ENCODE data around the gene CEP70.
"Not testable (repeated sequence)": the region's sequence is repeated elsewhere in the genome, so short reads cannot be mapped to it uniquely, and the experiment has no call there.

The CEP70 gene

DNA sequence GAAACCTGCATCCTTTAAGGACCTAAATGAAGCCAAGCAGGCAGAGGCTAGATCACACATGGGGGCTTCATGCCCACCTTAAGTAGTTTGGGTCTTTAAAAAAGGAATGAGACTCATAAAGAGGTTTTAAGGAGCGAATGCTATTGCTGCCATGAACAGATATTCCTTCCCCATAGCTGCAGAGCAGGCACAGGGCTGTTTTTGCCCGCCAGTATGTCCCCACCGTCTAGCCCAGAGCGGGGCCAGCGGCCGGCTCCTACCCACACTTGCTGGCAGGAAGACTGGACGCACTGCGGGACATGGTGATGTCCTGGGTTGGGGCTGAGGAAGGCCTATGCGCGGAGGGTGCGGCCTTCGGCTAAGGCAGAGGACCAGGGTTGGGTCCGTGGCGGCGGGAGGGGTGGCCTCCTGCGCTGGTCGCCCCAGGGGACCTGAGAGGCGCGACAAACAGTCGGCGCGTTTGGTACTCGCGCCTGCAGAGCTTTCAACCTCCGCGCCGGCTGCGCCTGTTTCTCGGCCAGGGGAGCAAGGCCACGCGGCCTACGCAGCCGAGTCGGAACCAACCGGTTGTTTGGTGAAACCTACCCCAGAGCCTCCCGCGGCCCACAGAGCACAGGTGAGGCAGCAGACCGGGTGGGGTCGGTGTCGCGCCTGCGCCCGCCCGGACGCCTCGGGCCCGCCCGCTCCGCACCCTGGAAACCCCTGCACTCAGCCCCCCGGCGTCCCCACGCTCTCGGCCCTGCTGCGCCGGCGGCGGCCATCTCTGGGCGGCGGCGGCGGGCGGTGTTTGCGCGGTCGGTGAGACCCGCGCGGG, 14.5 kb upstream of the CEP70 start, which contains the start of gene FAIM:
Gene FAIM (plus strand): TSS at position 450 of the 814 bp plus-strand sequence. CDS start 10,956 bp downstream, outside the sequence.
- Histone ChIP-seq H3K27ac (peak within 1 kb of the TSS; percentile 95 to 98), H3K4me3 (peak within 1 kb of the TSS; percentile 77 to 84), H3K4me1 (peaks cover 0 to 14% (median 6%) of the 10 kb centered on the region in 4 donors), H3K9me3 (no peaks in the 10 kb centered on the region), H3K36me3 (no peaks in the 10 kb centered on the region), H3K27me3 (no peaks in the 10 kb centered on the region)
- no peak for TF ChIP-seq CTCF (IDR thresholded peaks at IDR 0.05)
- intact Hi-C loops (cut with DNase I; ENCODE audit: low total_unique reads), result loop anchor here (10.0 kb wide), 1 partner anchor 86 kb away; no protein-coding TSS in a partner anchor
- DNase-seq, result peak; percentile 61 to 86

GRCh38 chr3:138604106-138604595, 10.1 kb upstream of the CEP70 start:
- intact Hi-C loops (cut with DNase I; ENCODE audit: low total_unique reads), result loop anchor here (10.0 kb wide), 1 partner anchor 91 kb away; no protein-coding TSS in a partner anchor
- H3K27ac ChIP-seq, result not testable (repeated sequence)
- H3K4me1 ChIP-seq, result peaks cover 0 to 17% (median 6%) of the 10 kb centered on the region in 4 donors

GRCh38 chr3:138601661-138602060, 7.6 kb upstream of the CEP70 start:
- H3K27ac ChIP-seq, DNase-seq, H3K36me3 ChIP-seq, H3K9me3 ChIP-seq, H3K4me3 ChIP-seq, H3K27me3 ChIP-seq: not testable (repeated sequence)
- H3K4me1 ChIP-seq, result peaks cover 0 to 10% (median 3%) of the 10 kb centered on the region in 4 donors
- intact Hi-C loops (cut with DNase I; ENCODE audit: low total_unique reads), result loop anchor here (10.0 kb wide), 1 partner anchor 93 kb away; no protein-coding TSS in a partner anchor

More at GRCh38 chr3:138604106-138604595, 10.1 kb upstream of the CEP70 start:
- not testable (repeated sequence) for H3K36me3 ChIP-seq, DNase-seq, H3K4me3 ChIP-seq, H3K9me3 ChIP-seq, H3K27me3 ChIP-seq

- Histone ChIP-seq H3K27ac (no peak overlapping the region), H3K27me3 (no peaks in the 10 kb centered on the region), H3K4me1 (peaks cover 0 to 10% (median 3%) of the 10 kb centered on the region in 4 donors), H3K4me3 (no peak overlapping the region), H3K9me3 (no peaks in the 10 kb centered on the region), H3K36me3 (no peaks in the 10 kb centered on the region)
- peak in 1 of 2 donors; percentile 70 for DNase-seq
- no peak for TF ChIP-seq CTCF (IDR thresholded peaks at IDR 0.05)
- intact Hi-C loops (cut with DNase I; ENCODE audit: low total_unique reads), result loop anchor here (10.0 kb wide), 1 partner anchor 95 kb away; no protein-coding TSS in a partner anchor
Measured at GRCh38 chr3:138600100-138600745, 6.2 kb upstream of the CEP70 start.

- no peak for DNase-seq
- H3K9me3 ChIP-seq, result no peaks in the 10 kb centered on the region
- H3K36me3 ChIP-seq, result no peaks in the 10 kb centered on the region
- H3K4me3 ChIP-seq, result no peak overlapping the region
- H3K27me3 ChIP-seq, result no peaks in the 10 kb centered on the region
- intact Hi-C loops (cut with DNase I; ENCODE audit: low total_unique reads), result loop anchor here (10.0 kb wide), 1 partner anchor 236 kb away; the partner anchor contains the start of gene PIK3CB
- TF ChIP-seq CTCF (IDR thresholded peaks at IDR 0.05), result no peak
- no peak overlapping the region for H3K27ac ChIP-seq
- peaks cover 0 to 15% (median 4%) of the 10 kb centered on the region in 4 donors for H3K4me1 ChIP-seq
Measured at GRCh38 chr3:138598534-138598933, 4.5 kb upstream of the CEP70 start.

DNA sequence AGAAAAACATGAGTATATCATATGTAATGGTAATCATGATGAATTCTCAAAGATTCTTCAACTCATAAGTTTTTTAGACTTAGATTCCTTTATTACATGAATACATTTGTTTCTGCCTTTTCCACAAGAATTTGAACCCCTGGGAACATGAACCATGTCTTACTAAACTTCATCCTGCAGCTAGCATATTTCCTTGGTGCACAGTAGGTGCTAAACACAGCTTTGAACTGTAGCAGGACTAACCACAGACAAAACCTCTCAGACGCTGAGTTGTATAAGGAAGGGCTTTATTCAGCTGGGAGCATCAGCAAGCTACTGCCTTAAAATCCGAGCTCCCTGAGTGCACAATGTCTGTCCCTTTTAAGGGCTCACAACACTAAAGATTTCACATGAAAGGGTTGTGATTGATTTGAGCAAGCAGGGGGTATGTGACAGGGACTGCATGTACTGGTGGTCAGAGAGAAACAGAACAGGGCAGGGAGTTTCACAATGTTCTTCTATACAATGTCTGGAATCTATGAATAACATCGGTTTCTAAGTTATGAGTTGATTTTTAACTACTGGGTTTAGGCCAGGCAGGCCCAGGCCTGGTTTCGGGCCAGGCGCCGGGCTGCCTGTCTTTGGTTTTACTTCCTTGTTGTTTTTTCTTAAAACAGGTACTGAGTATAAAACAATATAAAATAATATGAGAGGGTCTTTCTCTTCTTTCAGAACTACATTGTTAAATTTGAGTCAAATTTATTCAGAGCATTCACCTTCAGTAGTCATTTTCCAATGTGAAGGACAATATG, 3.3 kb upstream of the CEP70 start:
- H3K4me3 ChIP-seq, H3K9me3 ChIP-seq, H3K27me3 ChIP-seq, DNase-seq, H3K27ac ChIP-seq, H3K36me3 ChIP-seq: not testable (repeated sequence)
- intact Hi-C loops (cut with DNase I; ENCODE audit: low total_unique reads), result loop anchor here (10.0 kb wide), 1 partner anchor 237 kb away; the partner anchor contains the start of gene PIK3CB
- peaks cover 0 to 26% (median 12%) of the 10 kb centered on the region in 4 donors for H3K4me1 ChIP-seq
